LNCaP clone FGC (cell line): Measurements from ENCODE around the gene THOC5.

ENCODE experiments used
- DNase-seq: peaks from one replicate; pipeline ENCODE4 v3.0.0-alpha.2; 2011; ENCODE audit warnings: low read depth
- H3K4me3 ChIP-seq: 2 replicates; pipeline ENCODE4 v1.5.1; 2011; ENCODE audit warnings: mild to moderate bottlenecking, low read depth, low read length, control low read depth
- TF ChIP-seq, protein P1 (sequence below): IDR thresholded peaks from 2 replicates; pipeline ENCODE4 v1.5.1; 2012; ENCODE audit warnings: mild to moderate bottlenecking; ENCODE audit not compliant: control insufficient read depth, insufficient read depth; ENCODE audit errors: extremely low read depth

The THOC5 gene

GRCh38 chr22:29480512-29481264, 72.9 kb downstream of the THOC5 start:
- H3K4me3 ChIP-seq: no peak overlapping the region
- TF ChIP-seq, protein P1, sequence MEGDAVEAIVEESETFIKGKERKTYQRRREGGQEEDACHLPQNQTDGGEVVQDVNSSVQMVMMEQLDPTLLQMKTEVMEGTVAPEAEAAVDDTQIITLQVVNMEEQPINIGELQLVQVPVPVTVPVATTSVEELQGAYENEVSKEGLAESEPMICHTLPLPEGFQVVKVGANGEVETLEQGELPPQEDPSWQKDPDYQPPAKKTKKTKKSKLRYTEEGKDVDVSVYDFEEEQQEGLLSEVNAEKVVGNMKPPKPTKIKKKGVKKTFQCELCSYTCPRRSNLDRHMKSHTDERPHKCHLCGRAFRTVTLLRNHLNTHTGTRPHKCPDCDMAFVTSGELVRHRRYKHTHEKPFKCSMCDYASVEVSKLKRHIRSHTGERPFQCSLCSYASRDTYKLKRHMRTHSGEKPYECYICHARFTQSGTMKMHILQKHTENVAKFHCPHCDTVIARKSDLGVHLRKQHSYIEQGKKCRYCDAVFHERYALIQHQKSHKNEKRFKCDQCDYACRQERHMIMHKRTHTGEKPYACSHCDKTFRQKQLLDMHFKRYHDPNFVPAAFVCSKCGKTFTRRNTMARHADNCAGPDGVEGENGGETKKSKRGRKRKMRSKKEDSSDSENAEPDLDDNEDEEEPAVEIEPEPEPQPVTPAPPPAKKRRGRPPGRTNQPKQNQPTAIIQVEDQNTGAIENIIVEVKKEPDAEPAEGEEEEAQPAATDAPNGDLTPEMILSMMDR: no peak
- no peak for DNase-seq

- H3K4me3 ChIP-seq: no peak overlapping the region
- TF ChIP-seq, protein P1: no peak
- DNase-seq: no peak
Measured at GRCh38 chr22:29480262-29480511, 73.4 kb downstream of the THOC5 start.

GRCh38 chr22:29479417-29480261, 73.9 kb downstream of the THOC5 start, which contains the start of gene NEFH:
TSS of gene NEFH (plus strand) at chr22:29480218. CDS start at chr22:29480263, 45 bp downstream.
- H3K4me3 ChIP-seq: no peak within 1 kb of the TSS
- TF ChIP-seq, protein P1: no peak
- no peak for DNase-seq

GRCh38 chr22:29478326-29479276, 75.0 kb downstream of the THOC5 start:
- no peak for DNase-seq
- H3K4me3 ChIP-seq: peak overlapping the region; percentile 18; the same call in 1 of the 2 replicates
- TF ChIP-seq, protein P1: no peak

DNA sequence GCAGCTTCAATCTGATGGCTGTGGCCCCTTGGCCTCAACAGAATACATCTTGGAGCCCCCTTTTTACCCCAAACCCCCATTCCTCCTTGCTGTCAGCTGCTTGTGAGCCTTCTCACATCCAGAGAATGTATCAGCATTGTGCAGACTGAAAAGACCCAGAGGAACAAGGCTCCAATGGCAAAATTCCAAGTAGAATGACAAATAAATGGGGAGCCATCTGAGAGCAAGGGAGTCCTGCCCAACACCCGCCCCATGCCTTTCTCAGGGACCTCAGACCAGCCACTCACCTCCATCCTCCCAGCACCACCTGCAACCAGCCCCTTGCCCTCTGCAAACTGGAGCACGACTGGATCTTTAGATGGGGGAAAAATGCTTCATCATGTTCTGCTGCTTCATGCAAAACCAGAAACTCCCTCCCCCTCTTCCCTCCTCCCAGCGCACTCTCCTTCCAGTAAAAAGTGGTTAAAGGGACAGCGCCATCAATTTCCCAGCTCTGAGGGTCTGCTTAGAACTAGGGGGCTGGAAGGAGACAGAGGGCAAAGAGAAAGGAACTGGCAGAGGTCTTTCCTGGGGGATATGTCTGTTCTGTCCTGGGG, 75.7 kb downstream of the THOC5 start:
- TF ChIP-seq, protein P1: no peak
- H3K4me3 ChIP-seq: peak overlapping the region; percentile 18; the same call in 1 of the 2 replicates
- DNase-seq: no peak

- H3K4me3 ChIP-seq: no peak overlapping the region
- TF ChIP-seq, protein P1: no peak
- DNase-seq: no peak
Measured at GRCh38 chr22:29476116-29476515, 77.4 kb downstream of the THOC5 start.
